Liver (tissue), 3 donors: Measurements from ENCODE around the gene ATL1.

ENCODE experiments used
- ATF3 ChIP-seq: IDR thresholded peaks from 2 replicates; pipeline ENCODE4 v1.6.1; 2016; ENCODE audit warnings: antibody characterized with exemption
- EGR1 ChIP-seq, 2 donors: IDR thresholded peaks; 2 replicates each; pipeline ENCODE4 v1.6.1; 2016 to 2018; ENCODE audit warnings: antibody characterized with exemption in 2 of 2, low read depth in 2 of 2
- GABPA ChIP-seq, 2 donors: IDR thresholded peaks in 1 of 2; conservative IDR thresholded peaks in 1 of 2; 2 replicates each; pipeline ENCODE4 v1.6.1; 2016; ENCODE audit warnings: antibody characterized with exemption in 2 of 2, mild to moderate bottlenecking in 1 of 2, moderate library complexity in 1 of 2
- JUND ChIP-seq, 2 donors: IDR thresholded peaks; 2 replicates each; pipeline ENCODE4 v1.6.1; 2016; ENCODE audit warnings: antibody characterized with exemption in 2 of 2
- NR2F2 ChIP-seq: IDR thresholded peaks from 2 replicates; pipeline ENCODE4 v1.6.1; 2016; ENCODE audit warnings: antibody characterized with exemption
- RAD21 ChIP-seq, 2 donors: IDR thresholded peaks; 2 replicates each; pipeline ENCODE4 v1.6.1; 2016; ENCODE audit warnings: antibody characterized with exemption in 2 of 2, mild to moderate bottlenecking in 2 of 2
- RXRA ChIP-seq, 2 donors: IDR thresholded peaks; 2 replicates each; pipeline ENCODE4 v1.6.1; 2017 to 2018; ENCODE audit warnings: antibody characterized with exemption in 2 of 2, mild to moderate bottlenecking in 1 of 2
- SP1 ChIP-seq: IDR thresholded peaks from 2 replicates; pipeline ENCODE4 v1.6.1; 2018; ENCODE audit warnings: antibody characterized with exemption, mild to moderate bottlenecking
- TAF1 ChIP-seq: conservative IDR thresholded peaks from 2 replicates; pipeline ENCODE4 v1.6.1; 2016; ENCODE audit warnings: antibody characterized with exemption, mild to moderate bottlenecking
- YY1 ChIP-seq: IDR thresholded peaks from 2 replicates; pipeline ENCODE4 v1.6.1; 2016; ENCODE audit warnings: antibody characterized with exemption, mild to moderate bottlenecking
- TF ChIP-seq, protein P1 (sequence below): fragments of 150-350 bp; IDR thresholded peaks from 2 replicates; pipeline ENCODE4 v1.5.1; 2017; ENCODE audit warnings: improper control_type of control experiment, low read depth, low read length; ENCODE audit not compliant: missing input control
- TF ChIP-seq, protein P2 (sequence below): IDR thresholded peaks from 2 replicates; pipeline ENCODE4 v1.6.1; 2016; ENCODE audit warnings: antibody characterized with exemption
- TF ChIP-seq, protein P3 (sequence below): IDR thresholded peaks from 2 replicates; pipeline ENCODE4 v1.6.1; 2016; ENCODE audit warnings: antibody characterized with exemption
- TF ChIP-seq, protein P4 (sequence below): IDR thresholded peaks from 2 replicates; pipeline ENCODE4 v1.6.1; 2016; ENCODE audit warnings: antibody characterized with exemption, mild to moderate bottlenecking
- donor health status: healthy.
- donor health status: healthy.

GRCh38 chr14:50512463-50512862 lies 47.5 kb upstream of the ATL1 start:
- TF ChIP-seq, protein P1, sequence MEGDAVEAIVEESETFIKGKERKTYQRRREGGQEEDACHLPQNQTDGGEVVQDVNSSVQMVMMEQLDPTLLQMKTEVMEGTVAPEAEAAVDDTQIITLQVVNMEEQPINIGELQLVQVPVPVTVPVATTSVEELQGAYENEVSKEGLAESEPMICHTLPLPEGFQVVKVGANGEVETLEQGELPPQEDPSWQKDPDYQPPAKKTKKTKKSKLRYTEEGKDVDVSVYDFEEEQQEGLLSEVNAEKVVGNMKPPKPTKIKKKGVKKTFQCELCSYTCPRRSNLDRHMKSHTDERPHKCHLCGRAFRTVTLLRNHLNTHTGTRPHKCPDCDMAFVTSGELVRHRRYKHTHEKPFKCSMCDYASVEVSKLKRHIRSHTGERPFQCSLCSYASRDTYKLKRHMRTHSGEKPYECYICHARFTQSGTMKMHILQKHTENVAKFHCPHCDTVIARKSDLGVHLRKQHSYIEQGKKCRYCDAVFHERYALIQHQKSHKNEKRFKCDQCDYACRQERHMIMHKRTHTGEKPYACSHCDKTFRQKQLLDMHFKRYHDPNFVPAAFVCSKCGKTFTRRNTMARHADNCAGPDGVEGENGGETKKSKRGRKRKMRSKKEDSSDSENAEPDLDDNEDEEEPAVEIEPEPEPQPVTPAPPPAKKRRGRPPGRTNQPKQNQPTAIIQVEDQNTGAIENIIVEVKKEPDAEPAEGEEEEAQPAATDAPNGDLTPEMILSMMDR: no peak
- TF ChIP-seq GABPA (IDR thresholded peaks at IDR 0.05 in 1 of 2, conservative IDR thresholded peaks at IDR 0.05 in 1 of 2): no peak
- TF ChIP-seq RAD21 (IDR thresholded peaks at IDR 0.05): no peak
- TF ChIP-seq TAF1: no peak
- TF ChIP-seq, protein P2, sequence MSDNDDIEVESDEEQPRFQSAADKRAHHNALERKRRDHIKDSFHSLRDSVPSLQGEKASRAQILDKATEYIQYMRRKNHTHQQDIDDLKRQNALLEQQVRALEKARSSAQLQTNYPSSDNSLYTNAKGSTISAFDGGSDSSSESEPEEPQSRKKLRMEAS: no peak
- TF ChIP-seq ATF3: no peak
- no peak for TF ChIP-seq SP1
- TF ChIP-seq, protein P3, sequence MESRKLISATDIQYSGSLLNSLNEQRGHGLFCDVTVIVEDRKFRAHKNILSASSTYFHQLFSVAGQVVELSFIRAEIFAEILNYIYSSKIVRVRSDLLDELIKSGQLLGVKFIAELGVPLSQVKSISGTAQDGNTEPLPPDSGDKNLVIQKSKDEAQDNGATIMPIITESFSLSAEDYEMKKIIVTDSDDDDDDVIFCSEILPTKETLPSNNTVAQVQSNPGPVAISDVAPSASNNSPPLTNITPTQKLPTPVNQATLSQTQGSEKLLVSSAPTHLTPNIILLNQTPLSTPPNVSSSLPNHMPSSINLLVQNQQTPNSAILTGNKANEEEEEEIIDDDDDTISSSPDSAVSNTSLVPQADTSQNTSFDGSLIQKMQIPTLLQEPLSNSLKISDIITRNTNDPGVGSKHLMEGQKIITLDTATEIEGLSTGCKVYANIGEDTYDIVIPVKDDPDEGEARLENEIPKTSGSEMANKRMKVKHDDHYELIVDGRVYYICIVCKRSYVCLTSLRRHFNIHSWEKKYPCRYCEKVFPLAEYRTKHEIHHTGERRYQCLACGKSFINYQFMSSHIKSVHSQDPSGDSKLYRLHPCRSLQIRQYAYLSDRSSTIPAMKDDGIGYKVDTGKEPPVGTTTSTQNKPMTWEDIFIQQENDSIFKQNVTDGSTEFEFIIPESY: no peak
- no peak for TF ChIP-seq EGR1 (IDR thresholded peaks at IDR 0.05; ENCODE audit: low read depth in 2 of 2)
- TF ChIP-seq YY1: no peak
- TF ChIP-seq NR2F2: no peak
- TF ChIP-seq RXRA (IDR thresholded peaks at IDR 0.05): no peak
- TF ChIP-seq, protein P4, sequence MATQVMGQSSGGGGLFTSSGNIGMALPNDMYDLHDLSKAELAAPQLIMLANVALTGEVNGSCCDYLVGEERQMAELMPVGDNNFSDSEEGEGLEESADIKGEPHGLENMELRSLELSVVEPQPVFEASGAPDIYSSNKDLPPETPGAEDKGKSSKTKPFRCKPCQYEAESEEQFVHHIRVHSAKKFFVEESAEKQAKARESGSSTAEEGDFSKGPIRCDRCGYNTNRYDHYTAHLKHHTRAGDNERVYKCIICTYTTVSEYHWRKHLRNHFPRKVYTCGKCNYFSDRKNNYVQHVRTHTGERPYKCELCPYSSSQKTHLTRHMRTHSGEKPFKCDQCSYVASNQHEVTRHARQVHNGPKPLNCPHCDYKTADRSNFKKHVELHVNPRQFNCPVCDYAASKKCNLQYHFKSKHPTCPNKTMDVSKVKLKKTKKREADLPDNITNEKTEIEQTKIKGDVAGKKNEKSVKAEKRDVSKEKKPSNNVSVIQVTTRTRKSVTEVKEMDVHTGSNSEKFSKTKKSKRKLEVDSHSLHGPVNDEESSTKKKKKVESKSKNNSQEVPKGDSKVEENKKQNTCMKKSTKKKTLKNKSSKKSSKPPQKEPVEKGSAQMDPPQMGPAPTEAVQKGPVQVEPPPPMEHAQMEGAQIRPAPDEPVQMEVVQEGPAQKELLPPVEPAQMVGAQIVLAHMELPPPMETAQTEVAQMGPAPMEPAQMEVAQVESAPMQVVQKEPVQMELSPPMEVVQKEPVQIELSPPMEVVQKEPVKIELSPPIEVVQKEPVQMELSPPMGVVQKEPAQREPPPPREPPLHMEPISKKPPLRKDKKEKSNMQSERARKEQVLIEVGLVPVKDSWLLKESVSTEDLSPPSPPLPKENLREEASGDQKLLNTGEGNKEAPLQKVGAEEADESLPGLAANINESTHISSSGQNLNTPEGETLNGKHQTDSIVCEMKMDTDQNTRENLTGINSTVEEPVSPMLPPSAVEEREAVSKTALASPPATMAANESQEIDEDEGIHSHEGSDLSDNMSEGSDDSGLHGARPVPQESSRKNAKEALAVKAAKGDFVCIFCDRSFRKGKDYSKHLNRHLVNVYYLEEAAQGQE: no peak
- TF ChIP-seq JUND (IDR thresholded peaks at IDR 0.05): no peak
